HG03175 (cell line): ENCODE data around the gene CD40LG.
A peak's percentile ranks its signal among the peaks of the same experiment; 100 is the strongest.

Source experiments
- ATAC-seq: cut with Tn5 transposase; IDR thresholded peaks from one replicate; pipeline ENCODE4 v1.9.1; 2021; ENCODE audit warnings: mild to moderate bottlenecking, moderate library complexity; ENCODE audit not compliant: unreplicated experiment

CD40LG gene

GRCh38 chrX:136647677-136648360 lies at the start of gene CD40LG:
TSS of gene CD40LG (plus strand) at chrX:136648158. CDS start at chrX:136648249, 91 bp downstream.
- no peak for ATAC-seq

- no peak for ATAC-seq
Observed at GRCh38 chrX:136598631-136599030, 49.3 kb upstream of the CD40LG start.

GRCh38 chrX:136600059-136600458 lies 47.9 kb upstream of the CD40LG start:
- ATAC-seq, result no peak

- no peak for ATAC-seq
Observed at GRCh38 chrX:136607236-136607635, 40.7 kb upstream of the CD40LG start.

GRCh38 chrX:136608295-136608933 lies 39.5 kb upstream of the CD40LG start:
- ATAC-seq, result no peak

GRCh38 chrX:136616987-136617685 lies 30.8 kb upstream of the CD40LG start:
- ATAC-seq, result peak; percentile 93

- ATAC-seq, result no peak
Observed at GRCh38 chrX:136619899-136620505, 28.0 kb upstream of the CD40LG start.

GRCh38 chrX:136620780-136621179 lies 27.2 kb upstream of the CD40LG start:
- no peak for ATAC-seq

GRCh38 chrX:136622568-136622967 lies 25.4 kb upstream of the CD40LG start:
- no peak for ATAC-seq

- no peak for ATAC-seq
Observed at GRCh38 chrX:136623396-136623795, 24.6 kb upstream of the CD40LG start.

GRCh38 chrX:136625246-136625645 lies 22.7 kb upstream of the CD40LG start:
- no peak for ATAC-seq

GRCh38 chrX:136626237-136626636 lies 21.7 kb upstream of the CD40LG start:
- ATAC-seq, result no peak

- no peak for ATAC-seq
Observed at GRCh38 chrX:136626891-136627290, 21.1 kb upstream of the CD40LG start.

GRCh38 chrX:136627409-136627808 lies 20.5 kb upstream of the CD40LG start:
- no peak for ATAC-seq

- ATAC-seq, result no peak
Observed at GRCh38 chrX:136629084-136629750, 18.7 kb upstream of the CD40LG start.

- ATAC-seq, result no peak
Observed at GRCh38 chrX:136630881-136631280, 17.1 kb upstream of the CD40LG start.

- peak; percentile 88 for ATAC-seq
Observed at GRCh38 chrX:136635235-136635634, 12.7 kb upstream of the CD40LG start.

- no peak for ATAC-seq
Observed at GRCh38 chrX:136636121-136636520, 11.8 kb upstream of the CD40LG start.

- no peak for ATAC-seq
Observed at GRCh38 chrX:136639506-136640176, 8.3 kb upstream of the CD40LG start.

GRCh38 chrX:136643243-136643642 lies 4.7 kb upstream of the CD40LG start:
- no peak for ATAC-seq
